ENCODE measurements around the gene GADD45A.

GADD45A gene

DNA sequence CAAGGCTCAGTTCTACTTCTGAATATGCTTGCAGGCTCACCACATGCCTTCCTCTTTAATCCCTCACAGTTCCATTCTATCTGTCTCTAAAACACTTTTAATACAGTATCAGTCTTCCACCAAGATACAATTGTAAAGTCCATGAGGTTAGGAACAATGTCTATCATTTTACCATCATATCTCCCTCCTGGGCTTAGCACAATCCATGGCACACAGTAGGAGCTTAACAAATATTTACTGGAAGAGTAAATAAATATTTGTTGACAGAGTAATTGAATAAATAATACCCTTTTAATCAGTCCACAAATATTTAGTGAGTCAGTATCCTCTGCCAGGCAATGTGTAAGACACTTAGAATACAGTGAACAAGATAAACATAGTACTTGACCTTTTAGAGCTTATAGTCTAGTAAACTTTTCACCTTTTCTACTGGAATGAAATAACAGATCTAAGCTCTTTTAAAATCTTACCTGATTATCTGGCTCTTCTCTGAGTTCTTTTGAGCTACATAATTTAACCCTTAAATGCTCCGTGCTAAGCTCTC lies 12.7 kb upstream of the GADD45A start:
- no peak for DNase-seq

DNA sequence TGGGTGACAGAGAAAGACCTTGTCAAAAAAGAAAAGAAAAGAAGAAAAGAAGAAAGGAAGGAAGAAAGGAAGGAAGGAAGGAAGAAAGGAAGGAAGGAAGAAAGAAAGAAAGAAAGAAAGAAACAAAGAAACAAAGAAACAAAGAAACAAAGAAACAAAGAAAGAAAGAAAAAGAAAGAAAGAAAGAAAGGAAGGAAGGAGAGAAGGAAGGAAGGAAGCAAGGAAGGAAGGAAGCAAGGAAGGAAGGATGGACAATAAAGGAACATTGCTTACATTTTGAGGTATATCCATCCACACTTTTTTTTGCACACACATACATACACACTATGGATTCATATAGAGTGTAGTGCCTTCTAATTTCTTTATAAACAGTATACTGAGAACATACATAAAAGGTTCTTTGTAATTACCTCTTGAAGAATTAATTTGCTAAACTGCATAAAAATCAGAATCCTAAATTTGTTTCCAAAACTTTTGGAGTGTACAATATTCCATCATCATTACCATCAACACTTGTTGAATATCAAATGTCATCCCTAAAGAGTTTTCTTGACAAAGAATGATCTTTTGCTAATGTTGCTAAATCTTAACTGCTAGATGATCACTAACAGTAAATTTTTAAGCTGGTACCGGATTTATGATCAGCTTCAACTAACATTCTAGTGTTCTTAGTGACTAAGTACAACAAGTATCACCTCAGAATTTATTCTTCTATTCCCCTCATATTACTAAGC lies 11.4 kb upstream of the GADD45A start:
- no peak for DNase-seq

DNA sequence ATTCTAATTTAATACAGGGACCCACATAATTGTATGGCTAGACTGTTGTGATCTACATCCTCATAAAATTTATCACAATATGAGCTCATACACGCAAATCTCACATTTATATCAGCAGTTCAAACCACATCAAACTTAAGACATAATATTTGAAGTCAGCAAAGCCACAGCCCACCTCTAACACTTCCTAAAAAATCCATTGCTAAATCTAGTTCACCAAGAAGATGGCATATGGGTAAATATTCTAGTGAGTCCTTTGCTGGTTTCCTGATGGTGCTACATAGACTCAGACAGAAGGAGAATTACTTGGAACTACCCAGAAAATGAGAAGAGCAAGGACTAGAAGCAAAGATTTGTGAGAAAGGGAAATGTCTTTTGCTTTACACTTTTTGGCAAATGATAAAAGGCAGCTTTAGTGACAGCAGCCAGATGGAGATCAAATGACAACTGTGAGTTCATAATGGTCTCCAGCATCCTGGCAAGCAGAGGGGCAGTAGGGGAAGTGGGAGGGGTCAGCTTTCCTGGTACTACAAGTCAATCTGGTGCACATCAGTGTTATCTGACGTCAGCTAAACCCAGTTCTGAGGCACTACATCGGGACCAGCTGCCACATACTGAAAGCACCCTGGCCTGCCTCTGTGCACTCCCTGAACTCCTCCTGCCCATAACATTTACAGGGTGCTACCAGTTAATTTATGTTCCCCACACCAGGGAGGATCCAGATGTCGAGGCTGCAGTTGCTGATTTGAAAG lies 10.6 kb upstream of the GADD45A start:
- peak in 3 of 4 experiments; percentile 8 to 41 (median 21) for DNase-seq

DNA sequence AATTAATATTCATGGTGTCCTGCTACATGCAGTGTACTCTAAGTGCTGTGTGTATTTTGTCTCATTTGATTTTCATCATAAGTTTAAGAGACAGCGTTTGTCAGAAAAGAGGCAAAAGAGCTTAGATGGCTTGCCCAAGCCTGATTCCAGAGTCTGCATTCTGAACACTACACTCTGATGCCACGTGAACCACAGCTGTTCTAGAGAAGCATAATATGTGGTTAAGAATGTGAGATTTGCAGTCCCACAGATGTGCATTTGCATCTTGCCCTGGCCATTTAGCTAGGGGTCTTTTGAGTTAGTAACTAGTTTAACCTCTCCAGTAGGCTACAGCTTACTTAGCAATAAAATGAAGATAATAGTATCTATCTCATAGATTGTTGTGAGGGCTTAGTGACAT lies 9.2 kb upstream of the GADD45A start:
- no peak for DNase-seq

DNA sequence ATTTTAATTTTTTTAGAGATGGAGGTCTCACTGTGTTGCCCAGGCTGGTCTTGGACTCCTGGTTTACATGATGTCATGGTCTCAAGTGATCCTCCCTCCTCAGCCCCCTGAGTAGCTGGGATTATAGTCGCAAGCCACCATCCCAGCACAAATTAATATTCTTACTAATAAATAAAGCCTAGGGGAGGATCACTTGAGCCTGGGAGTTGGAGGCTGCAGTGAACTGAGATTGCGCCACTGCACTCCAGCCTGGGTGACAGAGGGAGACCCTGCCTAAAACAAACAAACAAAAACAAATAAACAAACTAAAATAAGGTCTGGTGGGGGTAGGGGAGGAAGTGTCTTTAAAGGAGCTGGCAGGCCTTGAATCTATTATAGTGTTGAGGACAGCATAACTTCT lies 8.7 kb upstream of the GADD45A start:
- DNase-seq = no peak

DNA sequence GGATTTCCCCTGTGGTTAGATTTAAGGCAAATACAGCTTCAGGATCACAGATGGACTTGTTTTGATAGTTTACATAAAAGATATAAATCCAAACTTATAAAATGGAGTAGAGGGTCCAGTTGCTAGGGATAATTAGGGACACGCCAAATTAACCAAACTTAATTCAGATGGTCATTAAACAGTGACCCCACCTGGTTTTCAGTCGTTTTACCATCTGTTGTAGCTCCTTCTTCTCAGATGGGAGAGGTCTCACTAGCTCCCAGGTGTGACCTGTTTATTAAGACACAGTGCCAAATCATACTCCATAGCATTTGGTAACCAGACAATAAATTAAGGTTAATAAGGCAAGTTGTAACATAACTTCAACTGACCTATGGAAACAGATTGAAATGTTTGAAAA lies 8.1 kb upstream of the GADD45A start:
- DNase-seq = no peak

DNA sequence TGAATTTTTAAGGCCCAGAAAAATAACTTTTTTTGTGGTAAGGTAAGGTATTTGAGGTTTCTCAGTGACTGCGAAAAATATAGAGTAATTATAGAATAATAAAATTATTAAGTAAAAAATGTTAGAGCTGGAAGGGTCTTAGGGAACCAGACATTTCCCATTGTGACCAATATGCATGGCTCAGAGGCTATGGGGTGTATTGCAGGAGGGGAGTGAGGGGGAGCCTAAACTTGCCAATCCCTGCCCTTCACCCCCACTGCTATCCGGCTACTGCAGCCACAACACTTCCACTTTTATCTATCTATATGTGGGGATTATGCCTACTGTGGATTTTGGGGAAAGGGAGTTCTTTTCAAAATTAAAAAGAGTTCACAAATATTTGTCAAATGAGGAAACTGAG lies 7.6 kb upstream of the GADD45A start:
- no peak for DNase-seq

DNA sequence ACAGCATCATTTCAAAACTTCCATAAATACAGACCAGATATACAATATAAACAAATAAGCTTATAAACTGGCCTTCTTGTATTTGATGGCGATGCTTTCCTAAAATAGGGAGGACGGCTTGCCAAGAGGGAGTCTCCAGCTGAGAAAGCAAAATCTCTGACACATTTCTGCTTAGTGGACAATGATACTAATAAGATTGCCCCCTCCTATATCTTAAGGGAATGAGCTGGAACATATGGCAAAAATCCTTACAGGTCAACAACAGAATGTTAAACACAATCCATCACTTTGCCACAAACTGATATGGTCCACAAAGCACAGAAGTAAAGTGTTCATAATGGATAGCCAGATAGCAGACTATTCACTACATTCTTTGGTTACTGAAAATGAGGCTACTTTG lies 7.1 kb upstream of the GADD45A start:
- DNase-seq = no peak

DNA sequence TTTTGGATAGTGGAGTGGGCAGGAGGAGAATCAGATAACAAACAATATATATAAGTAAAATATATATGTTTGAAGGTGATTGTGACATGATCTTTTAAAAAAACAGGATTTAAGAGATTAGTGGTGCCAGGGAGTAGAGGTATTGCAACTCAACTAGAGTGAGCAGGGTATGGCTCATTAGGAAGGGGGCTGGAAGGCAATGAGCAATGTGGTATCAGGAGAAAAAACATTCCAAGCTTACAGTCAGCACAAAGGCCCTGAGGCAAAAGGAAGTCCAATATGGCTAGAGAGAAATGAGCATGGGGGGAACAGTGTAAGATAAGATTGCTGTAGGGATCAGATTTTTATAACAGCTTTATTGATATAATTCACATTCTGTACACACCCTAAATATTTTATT lies 5.3 kb upstream of the GADD45A start:
- DNase-seq = no peak

DNA sequence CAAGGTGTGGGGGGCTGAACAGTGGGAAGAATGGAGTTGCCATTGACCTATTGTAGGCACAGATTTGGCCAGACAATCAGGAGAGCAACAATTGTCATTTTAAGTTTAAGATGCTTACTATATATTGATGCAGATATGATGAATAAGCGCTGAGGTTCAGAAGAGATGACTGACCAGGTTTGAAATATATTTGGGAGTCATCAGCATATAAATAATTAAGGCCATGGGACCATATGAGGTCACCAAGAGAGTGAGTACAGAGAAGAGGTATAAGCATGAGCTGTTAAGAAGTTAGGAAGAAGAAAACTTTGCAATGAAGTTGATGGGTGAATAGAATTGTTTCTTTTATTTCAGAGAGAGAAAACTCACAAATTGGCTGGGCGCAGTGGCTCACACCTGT lies 4.5 kb upstream of the GADD45A start:
- DNase-seq = no peak

DNA sequence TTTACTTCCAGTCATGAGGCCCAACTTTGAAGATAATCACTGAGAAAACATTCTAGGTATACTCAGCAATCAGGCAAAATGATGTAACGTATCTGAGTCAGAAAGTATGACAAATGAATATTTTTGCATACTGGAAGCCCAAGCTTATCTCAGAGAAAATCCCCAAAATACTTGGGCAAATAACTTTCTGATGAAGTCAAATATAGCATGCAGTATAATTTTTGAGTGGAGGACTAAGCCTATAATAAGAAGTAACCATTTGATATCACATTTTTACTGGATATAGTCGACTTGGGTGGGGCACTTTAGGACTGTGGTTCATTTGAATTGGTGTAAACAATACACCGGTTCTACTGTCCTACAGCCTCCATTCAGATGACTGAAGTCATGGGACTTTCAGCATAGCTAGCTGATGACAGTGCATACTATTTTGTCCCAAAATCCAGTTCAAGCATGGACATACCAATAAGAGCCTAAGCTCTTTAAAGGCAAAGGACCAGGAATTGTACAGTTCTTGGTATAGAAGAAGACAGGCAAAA lies 2.3 kb upstream of the GADD45A start:
- peak in 3 of 4 experiments; percentile 3 to 60 (median 57) for DNase-seq

DNA sequence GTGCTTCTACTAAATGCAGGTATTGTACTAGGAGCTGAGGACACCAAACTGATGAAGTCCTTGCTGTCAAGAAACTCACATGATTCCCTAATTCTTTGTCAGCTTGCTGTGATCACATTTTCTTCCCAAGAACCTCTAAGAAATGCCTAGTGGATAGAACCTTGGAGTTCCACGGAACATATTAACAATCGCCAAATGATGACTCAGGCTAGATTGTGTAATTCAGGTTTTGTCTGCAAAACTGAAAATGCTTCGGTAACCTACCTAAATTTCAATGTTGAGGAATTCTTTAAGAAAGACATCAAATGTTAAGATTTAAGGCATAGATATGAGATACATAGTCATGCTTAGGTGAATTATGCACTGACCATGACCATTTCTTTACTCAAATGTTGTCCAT lies 1.7 kb upstream of the GADD45A start:
- DNase-seq = peak in 3 of 4 experiments; percentile 9 to 42 (median 41)

DNA sequence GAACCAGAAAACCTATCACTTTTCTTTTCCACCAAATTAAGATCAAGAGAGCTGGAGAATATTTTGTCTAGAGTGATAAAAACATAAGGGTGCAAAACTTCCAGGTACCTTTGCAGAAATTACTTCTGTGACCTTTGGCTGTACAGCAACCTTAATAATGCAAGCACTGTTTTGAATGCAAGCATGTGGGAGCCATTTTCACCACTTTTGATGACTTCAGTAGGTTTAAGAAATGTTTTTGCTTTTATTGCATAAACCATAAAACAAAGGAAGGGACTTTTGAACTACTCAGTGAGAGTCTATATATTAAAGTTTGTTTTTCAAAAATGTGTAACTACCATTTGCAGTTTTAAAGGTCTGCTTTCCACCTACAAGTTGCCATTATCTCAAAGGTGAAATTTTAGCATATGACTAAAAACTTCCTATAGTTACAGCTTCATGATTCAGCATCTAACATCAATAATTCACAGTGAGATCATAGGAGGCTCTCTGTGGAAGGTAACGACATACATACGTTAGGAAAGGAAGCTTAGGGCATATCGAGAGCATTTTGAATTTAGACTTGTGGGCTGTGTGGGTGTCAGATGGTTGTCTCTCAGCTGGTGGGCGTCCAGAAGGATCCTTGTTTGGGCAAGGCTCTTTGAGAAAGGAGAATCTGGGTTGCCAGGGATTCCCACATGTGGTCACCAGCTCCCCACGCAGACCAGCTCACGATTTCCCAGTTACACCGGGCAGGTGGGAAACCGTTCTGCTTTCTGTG lies 1.1 kb upstream of the GADD45A start:
- DNase-seq = peak; percentile 63 to 85 (median 78)

DNA sequence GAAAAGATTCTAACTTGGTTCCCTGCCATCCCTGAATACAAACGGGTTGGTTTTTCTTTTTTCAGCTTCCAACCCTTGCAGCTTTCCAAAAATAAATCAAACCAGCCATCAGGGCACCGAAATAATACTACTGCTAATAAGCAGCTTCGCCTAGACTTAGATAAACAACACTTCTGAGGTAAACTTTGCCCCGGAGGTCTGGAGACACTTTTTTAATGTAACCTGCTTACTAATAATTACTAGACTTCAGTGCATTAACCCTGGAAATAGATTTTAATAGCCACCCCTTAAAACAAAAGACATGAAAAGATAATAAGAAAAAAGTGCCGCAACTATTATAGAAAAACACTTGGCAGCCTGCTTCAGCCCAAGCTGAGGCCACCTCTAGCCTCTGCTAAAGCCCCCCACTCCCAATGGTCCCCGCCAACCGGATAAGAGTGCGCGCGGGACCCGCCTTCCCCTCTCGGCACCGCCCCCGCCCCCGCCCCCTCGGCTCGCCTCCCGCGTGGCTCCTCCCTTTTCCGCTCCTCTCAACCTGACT lies 405 bp upstream of the GADD45A start:
- DNase-seq = no peak

DNA sequence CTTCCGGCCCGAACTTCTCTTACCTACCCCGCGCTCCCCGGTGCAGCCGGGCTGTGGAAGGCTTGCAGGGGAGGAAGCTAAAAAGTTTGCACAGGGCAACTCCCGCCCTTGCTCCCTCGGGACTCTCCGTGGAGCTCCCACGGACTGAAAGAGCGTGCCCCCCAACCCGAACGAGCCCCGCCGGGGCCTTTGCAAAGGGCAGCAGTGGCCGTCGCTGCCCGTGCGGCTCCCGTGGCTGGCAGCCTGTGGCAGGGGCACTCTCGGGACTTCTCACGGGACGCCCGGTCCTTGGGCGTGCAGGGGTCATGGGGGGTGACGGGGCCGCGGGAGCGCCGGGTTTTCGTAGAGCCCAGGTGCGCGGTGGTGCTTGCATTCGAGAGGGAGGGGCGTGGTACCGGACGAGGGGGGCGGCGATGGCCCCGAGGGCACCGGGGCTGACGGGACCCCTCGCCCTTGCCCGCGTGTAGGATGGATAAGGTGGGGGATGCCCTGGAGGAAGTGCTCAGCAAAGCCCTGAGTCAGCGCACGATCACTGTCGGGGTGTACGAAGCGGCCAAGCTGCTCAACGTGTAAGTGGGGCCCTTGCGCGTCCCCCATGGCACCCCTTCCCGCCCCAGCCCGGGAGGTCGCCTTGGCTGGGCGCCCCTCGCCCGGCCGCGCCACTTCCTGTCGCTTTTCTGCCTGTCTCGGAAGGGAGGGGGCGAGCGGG lies 711 bp downstream of the GADD45A start:
- DNase-seq = peak in 3 of 4 experiments; percentile 45 to 58 (median 56)

DNA sequence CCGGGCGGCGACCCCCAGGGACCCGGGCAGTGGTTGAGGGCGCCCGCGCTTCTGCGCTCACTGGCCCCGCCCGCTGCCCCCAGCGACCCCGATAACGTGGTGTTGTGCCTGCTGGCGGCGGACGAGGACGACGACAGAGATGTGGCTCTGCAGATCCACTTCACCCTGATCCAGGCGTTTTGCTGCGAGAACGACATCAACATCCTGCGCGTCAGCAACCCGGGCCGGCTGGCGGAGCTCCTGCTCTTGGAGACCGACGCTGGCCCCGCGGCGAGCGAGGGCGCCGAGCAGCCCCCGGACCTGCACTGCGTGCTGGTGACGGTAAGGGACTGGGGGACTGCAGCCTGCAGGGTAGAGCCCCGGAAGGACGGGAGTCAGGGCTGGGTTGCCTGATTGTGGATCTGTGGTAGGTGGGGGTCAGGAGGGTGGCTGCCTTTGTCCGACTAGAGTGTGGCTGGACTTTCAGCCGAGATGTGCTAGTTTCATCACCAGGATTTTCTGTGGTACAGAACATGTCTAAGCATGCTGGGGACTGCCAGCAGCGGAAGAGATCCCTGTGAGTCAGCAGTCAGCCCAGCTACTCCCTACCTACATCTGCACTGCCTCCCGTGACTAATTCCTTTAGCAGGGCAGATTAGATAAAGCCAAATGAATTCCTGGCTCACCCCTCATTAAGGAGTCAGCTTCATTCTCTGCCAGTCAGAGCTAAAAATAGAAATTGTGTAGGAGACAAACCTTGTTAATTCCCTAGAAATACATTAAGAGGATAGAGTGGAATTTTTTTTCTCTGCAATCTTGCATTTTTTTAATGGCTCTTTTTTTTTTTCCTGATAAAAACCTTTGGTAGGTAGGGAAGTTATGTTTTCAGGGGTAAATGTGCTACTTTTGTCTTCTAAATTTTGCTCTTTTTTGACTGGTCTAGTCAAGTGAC lies 1.5 kb downstream of the GADD45A start:
- DNase-seq = peak; percentile 67 to 83 (median 76)

DNA sequence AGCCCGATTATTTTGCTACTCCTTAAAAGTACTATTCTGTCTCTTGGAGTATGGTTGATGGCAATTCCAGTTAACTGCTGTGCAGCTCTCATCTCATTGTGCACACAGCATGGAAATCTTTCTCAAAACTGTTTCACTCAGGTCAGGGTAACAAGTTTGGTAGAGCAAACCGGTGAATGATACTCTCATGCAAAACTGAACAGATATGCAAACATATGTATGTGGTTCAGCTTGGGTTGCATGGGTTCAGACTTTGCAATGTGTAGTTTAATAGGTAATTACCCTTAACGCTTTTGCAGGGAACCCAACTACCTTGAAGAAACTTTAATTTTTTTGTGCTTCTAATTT lies 2.2 kb downstream of the GADD45A start:
- DNase-seq = no peak

DNA sequence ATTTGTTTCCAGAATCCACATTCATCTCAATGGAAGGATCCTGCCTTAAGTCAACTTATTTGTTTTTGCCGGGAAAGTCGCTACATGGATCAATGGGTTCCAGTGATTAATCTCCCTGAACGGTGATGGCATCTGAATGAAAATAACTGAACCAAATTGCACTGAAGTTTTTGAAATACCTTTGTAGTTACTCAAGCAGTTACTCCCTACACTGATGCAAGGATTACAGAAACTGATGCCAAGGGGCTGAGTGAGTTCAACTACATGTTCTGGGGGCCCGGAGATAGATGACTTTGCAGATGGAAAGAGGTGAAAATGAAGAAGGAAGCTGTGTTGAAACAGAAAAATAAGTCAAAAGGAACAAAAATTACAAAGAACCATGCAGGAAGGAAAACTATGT lies 2.6 kb downstream of the GADD45A start:
- peak in 1 of 4 experiments; percentile 11 for DNase-seq

DNA sequence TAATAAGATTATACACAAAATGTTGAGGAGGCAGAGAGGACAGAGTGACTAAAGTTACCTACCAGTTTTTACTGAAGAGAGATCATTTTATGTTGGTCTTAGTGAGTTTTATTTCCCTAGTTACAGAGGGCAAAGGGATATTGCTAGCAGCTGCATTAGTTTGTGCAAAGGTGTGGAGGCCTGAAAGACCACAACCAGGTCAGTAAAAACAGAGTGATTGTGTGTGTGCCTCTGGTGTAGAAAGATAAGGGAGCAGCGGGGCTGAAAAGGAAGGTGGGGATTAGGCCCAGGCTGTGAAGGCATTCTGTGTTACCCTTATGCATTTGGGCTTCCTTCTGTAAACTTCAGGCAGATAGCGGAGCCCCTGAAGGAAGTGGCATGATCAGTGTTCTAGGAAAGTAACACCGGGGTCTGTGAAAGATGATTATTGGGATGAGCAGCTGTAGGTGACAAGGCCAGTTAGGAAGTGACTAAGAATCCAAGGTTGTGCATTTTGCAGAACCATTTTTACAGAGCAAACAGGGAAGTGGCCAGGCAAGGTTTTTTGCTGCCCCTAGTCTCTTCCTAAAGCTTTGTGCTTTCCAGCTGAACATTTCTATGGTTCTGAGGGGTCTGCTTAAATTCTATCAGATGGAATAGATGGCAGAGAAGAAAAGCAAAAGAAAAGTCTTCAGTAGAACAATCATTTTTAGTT lies 3.7 kb downstream of the GADD45A start:
- peak; percentile 47 to 70 (median 50) for DNase-seq
